ENCODE data around the gene PTPRK.

PTPRK gene

GRCh38 chr6:128394167-128394566 is 126.2 kb downstream of the PTPRK start:
- no peak overlapping the region for H3K4me3 ChIP-seq (ENCODE audit: low read depth, low read length)
- DNase-seq (ENCODE audit: low read depth): no peak
- TF ChIP-seq, protein P1, sequence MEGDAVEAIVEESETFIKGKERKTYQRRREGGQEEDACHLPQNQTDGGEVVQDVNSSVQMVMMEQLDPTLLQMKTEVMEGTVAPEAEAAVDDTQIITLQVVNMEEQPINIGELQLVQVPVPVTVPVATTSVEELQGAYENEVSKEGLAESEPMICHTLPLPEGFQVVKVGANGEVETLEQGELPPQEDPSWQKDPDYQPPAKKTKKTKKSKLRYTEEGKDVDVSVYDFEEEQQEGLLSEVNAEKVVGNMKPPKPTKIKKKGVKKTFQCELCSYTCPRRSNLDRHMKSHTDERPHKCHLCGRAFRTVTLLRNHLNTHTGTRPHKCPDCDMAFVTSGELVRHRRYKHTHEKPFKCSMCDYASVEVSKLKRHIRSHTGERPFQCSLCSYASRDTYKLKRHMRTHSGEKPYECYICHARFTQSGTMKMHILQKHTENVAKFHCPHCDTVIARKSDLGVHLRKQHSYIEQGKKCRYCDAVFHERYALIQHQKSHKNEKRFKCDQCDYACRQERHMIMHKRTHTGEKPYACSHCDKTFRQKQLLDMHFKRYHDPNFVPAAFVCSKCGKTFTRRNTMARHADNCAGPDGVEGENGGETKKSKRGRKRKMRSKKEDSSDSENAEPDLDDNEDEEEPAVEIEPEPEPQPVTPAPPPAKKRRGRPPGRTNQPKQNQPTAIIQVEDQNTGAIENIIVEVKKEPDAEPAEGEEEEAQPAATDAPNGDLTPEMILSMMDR (IDR thresholded peaks at IDR 0.05; ENCODE audit: control insufficient read depth, extremely low read depth, insufficient read depth): no peak

GRCh38 chr6:128389820-128390534 is 130.4 kb downstream of the PTPRK start:
- no peak overlapping the region for H3K4me3 ChIP-seq (ENCODE audit: low read depth, low read length)
- DNase-seq (ENCODE audit: low read depth): no peak
- TF ChIP-seq, protein P1 (IDR thresholded peaks at IDR 0.05; ENCODE audit: control insufficient read depth, extremely low read depth, insufficient read depth): no peak

DNA sequence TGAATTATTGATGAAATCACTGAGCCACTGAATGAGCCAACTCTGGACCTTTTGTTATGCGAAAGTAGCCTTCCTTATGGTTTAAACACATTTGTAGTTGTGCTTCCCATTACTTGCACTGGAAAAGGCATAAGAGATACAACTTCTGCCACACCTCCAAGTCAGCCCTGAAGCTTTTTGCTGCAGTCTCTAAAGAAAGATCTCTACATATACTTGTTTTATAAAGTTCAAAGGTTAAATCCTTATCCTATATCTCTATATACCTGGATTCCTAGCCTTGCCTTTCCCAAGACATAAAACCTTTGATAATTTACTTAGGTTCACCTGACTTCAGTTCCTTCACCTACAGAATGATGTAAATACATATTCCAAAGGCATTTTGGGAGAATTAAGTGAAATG is 132.0 kb downstream of the PTPRK start:
- TF ChIP-seq, protein P1 (IDR thresholded peaks at IDR 0.05; ENCODE audit: control insufficient read depth, extremely low read depth, insufficient read depth): no peak
- H3K4me3 ChIP-seq (ENCODE audit: low read depth, low read length): no peak overlapping the region
- no peak for DNase-seq (ENCODE audit: low read depth)

- DNase-seq (ENCODE audit: low read depth): no peak
- no peak overlapping the region for H3K4me3 ChIP-seq (ENCODE audit: low read depth, low read length)
- TF ChIP-seq, protein P1 (IDR thresholded peaks at IDR 0.05; ENCODE audit: control insufficient read depth, extremely low read depth, insufficient read depth): no peak
These were observed 139.5 kb downstream of the PTPRK start for GRCh38 chr6:128380891-128381290.

DNA sequence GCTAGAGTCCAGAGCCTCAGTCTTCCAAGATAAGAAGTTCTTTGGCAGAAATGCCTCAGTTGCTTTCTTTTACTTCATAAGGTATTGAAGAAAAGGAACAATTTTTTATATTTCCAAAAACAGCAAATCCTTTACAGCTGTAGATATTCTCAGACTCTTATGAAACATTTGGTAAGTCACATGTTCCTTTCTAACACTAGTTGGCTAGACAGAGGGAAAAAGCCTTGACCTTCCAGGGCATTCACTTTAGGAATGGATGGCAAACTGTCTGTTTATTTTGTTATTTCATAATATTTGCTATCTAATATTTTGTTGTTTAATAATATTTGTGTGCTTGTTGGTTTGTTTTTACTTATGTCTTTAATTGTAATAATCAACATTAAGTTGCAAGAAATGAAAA is 140.8 kb downstream of the PTPRK start:
- H3K4me3 ChIP-seq (ENCODE audit: low read depth, low read length): no peak overlapping the region
- TF ChIP-seq, protein P1 (IDR thresholded peaks at IDR 0.05; ENCODE audit: control insufficient read depth, extremely low read depth, insufficient read depth): no peak

DNA sequence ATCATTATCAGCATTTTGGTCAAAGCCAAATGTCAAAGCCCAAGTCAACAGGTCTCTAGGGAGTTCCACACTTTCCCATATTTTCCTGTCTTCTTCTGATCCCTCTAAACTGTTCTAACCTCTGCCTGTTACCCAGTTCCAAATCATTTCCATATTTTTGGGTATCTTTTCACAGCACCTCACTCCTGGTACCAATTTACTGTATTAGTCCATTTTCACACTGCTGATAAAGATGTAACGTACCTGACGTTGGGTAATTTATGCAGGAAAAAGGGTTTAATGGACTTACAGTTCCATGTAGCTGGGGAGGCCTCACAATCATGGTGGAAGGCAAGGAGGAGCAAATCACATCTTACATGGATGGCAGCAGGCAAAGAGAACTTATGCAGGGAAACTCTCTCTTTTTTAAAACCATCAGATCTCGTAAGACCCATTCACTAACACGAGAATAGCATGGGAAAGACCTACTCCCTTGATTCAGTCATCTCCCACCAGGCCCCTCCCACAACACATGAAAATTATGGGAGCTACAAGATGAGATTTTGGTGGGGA is 143.4 kb downstream of the PTPRK start:
- H3K4me3 ChIP-seq (ENCODE audit: low read depth, low read length): no peak overlapping the region
- no peak for DNase-seq (ENCODE audit: low read depth)
- TF ChIP-seq, protein P1 (IDR thresholded peaks at IDR 0.05; ENCODE audit: control insufficient read depth, extremely low read depth, insufficient read depth): no peak

More for the DNA sequence above, 140.8 kb downstream of the PTPRK start:
- no peak for DNase-seq (ENCODE audit: low read depth)

- H3K4me3 ChIP-seq (ENCODE audit: low read depth, low read length): no peak overlapping the region
- DNase-seq (ENCODE audit: low read depth): no peak
- TF ChIP-seq, protein P1 (IDR thresholded peaks at IDR 0.05; ENCODE audit: control insufficient read depth, extremely low read depth, insufficient read depth): no peak
These were observed 149.3 kb downstream of the PTPRK start for GRCh38 chr6:128371136-128371535.

Data from LNCaP clone FGC (cell line).